ENCODE measurements around the gene HOTAIR.

- TF ChIP-seq CTCF (conservative IDR thresholded peaks at IDR 0.05; ENCODE audit: low read depth, low read length) (no peak), EZH2 (IDR thresholded peaks at IDR 0.05; ENCODE audit: borderline replicate concordance, low read depth, low read length, poor library complexity, severe bottlenecking) (no peak)
Observed at GRCh38 chr12:53982648-53983567, 8.2 kb upstream of the HOTAIR start.
